ENCODE data around the gene PDE9A. TPM values are rescaled to one million over a fixed set of nuclear protein-coding genes. Genes with fewer than 3 reads are reported as not detected.
A peak's percentile ranks its signal among the peaks of the same experiment; 100 is the strongest.

PDE9A gene
- total RNA-seq, 1 donor from 2014 or later: 1.6 TPM

DNA sequence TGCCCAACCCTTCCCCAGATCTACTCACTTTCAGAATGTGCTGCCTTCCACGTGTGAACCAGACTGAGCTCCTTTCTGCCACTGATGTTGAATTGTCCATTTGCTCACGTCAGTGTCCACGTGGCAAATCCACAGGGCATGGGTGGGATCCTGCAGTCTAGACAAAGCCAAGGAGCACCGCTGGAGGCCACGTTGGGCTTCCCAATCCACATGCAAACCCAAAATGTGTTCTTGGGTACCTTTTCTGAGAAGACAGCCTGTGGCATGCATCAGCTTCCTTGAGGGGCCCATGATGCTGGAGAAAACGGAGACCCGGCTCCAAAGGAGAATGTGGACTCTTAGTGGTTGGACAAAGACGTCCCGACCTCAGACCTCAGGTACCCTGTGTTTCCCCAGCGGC, 87.6 kb downstream of the PDE9A start:
- Histone ChIP-seq H3K9me3 (ENCODE audit: control insufficient read depth in 3 of 3, low read length in 3 of 3) (no peaks in the 10 kb centered on the region), H3K27ac (ENCODE audit: low read depth, low read length) (no peak overlapping the region), H3K36me3 (ENCODE audit: control insufficient read depth in 3 of 3, insufficient read depth in 3 of 3, low read length in 3 of 3) (no peaks in the 10 kb centered on the region), H3K4me1 (ENCODE audit: control insufficient read depth in 3 of 3, insufficient read depth in 3 of 3, low read length in 3 of 3) (peaks cover 16 to 26% (median 19%) of the 10 kb centered on the region in 3 donors), H3K27me3 (ENCODE audit: control insufficient read depth in 3 of 3, insufficient read depth in 3 of 3, low read length in 3 of 3) (peaks cover 4 to 19% (median 14%) of the 10 kb centered on the region in 3 donors), H3K4me3 (ENCODE audit: low read length in 3 of 3) (peak overlapping the region in 1 of 3 donors; percentile 3), H3K9ac (ENCODE audit: low read depth in 1 of 3, low read length in 3 of 3) (no peak overlapping the region)

DNA sequence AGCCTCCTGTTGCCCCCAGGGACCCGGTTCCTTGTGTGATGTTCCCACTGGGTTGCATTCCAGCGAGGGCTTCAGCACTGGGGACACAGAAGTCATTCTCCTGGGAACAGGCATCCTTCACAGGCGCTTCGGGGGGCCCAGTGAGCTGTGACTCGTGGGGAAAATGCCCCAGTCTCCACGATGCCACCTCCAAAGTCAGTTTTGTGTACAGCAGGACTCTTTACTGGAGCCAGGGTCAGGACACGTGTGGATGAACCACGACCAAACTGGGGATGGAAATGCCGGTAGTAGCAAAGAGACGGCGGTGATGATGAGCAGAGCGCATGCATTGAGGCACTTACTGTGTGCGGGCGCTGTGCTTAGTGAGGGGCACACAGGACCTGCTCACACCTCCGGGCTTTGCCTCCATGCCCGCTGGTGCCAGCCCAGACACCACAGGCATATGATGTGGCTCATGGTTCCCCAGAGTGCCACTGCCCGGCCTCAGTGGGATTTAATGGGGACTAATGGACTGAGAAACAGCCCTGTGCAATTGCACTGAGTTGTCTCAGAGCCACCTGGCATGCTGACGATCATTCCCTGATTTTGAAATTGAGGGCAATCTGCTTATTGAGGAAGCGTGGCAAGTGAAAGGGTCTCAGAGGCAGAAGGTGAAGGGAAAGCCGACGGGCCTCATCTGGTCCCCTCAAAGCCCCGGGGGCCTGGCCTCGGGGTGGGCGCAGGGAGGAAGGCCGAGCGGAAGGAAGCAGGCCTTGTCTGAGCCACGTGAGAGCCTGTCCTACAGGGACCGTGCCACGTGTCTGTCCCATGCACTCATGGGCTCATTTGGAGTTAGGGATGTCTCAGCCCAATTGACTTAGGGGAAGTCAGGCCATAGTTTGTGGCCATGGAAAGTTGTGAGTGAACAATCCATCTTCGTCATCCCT, 91.4 kb downstream of the PDE9A start:
- no peak overlapping the region for H3K4me3 ChIP-seq (ENCODE audit: low read length in 3 of 3)

DNA sequence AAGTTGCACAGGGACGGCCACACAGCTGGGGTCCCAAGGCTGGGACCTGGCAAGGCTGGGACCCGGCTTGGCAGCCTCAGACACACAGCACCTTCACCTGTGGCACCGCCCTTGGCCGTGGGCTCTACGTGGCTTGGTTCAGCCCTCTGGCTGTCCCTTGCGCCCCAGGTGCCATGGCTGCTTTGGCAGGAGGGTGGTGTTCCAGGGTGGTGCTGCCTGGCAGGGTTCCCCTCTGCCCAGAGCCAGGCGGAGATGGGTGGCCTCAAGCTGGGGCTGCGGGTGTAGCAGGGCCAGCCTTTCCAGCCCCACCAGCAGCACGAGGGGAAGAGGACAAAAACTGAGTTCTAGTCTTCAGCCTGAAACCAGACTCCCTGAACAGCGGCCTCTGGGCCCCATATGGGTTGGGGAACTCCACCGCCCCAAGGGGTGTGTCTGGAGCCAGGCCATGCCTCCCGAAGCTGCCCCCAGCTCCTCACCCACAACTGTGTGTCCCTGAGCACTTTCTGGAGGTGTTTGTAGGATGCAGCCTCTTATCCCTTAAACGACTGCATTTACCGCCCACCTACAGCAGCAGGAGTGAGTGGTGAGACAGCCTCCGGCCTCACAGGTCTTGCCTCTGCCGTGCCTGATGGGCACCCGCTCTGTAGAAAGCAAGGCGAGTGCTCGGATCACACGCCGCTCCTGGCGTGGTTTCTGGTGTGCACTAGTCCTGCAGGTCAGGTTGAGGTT, 92.3 kb downstream of the PDE9A start:
- no peaks in the 10 kb centered on the region for H3K9me3 ChIP-seq (ENCODE audit: control insufficient read depth in 3 of 3, low read length in 3 of 3)
- peaks cover 4 to 28% (median 18%) of the 10 kb centered on the region in 3 donors for H3K27me3 ChIP-seq (ENCODE audit: control insufficient read depth in 3 of 3, insufficient read depth in 3 of 3, low read length in 3 of 3)
- H3K4me3 ChIP-seq (ENCODE audit: low read length in 3 of 3): no peak overlapping the region
- H3K27ac ChIP-seq (ENCODE audit: low read depth, low read length): no peak overlapping the region
- peaks cover 10 to 12% (median 10%) of the 10 kb centered on the region in 3 donors for H3K4me1 ChIP-seq (ENCODE audit: control insufficient read depth in 3 of 3, insufficient read depth in 3 of 3, low read length in 3 of 3)
- no peak overlapping the region for H3K9ac ChIP-seq (ENCODE audit: low read depth in 1 of 3, low read length in 3 of 3)
- H3K36me3 ChIP-seq (ENCODE audit: control insufficient read depth in 3 of 3, insufficient read depth in 3 of 3, low read length in 3 of 3): no peaks in the 10 kb centered on the region

More for the DNA sequence above, 91.4 kb downstream of the PDE9A start:
- Histone ChIP-seq H3K4me1 (ENCODE audit: control insufficient read depth in 3 of 3, insufficient read depth in 3 of 3, low read length in 3 of 3) (peaks cover 10 to 12% (median 10%) of the 10 kb centered on the region in 3 donors), H3K27ac (ENCODE audit: low read depth, low read length) (no peak overlapping the region), H3K36me3 (ENCODE audit: control insufficient read depth in 3 of 3, insufficient read depth in 3 of 3, low read length in 3 of 3) (no peaks in the 10 kb centered on the region), H3K9ac (ENCODE audit: low read depth in 1 of 3, low read length in 3 of 3) (no peak overlapping the region), H3K27me3 (ENCODE audit: control insufficient read depth in 3 of 3, insufficient read depth in 3 of 3, low read length in 3 of 3) (peaks cover 4 to 28% (median 18%) of the 10 kb centered on the region in 3 donors), H3K9me3 (ENCODE audit: control insufficient read depth in 3 of 3, low read length in 3 of 3) (no peaks in the 10 kb centered on the region)

DNA sequence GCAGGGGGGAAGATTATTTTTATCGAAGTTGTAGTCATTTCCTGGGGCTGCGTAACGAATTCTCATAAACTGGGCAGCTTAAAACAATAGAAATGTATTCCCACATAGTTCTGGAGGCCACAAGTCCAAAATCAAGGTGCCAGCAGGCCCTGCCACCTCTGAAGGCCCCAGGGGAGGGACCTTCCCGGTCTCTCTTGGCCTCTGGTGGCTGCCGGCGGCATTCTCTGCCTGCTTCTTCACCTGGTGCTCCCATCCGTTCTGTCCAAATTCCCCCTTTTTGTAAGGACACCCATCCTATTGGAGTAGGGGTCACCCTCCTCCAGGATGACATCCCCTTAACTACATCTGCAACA, 92.8 kb downstream of the PDE9A start:
- Histone ChIP-seq H3K4me3 (ENCODE audit: low read length in 3 of 3) (no peak overlapping the region), H3K36me3 (ENCODE audit: control insufficient read depth in 3 of 3, insufficient read depth in 3 of 3, low read length in 3 of 3) (no peaks in the 10 kb centered on the region), H3K9me3 (ENCODE audit: control insufficient read depth in 3 of 3, low read length in 3 of 3) (no peaks in the 10 kb centered on the region), H3K9ac (ENCODE audit: low read depth in 1 of 3, low read length in 3 of 3) (no peak overlapping the region), H3K27me3 (ENCODE audit: control insufficient read depth in 3 of 3, insufficient read depth in 3 of 3, low read length in 3 of 3) (peaks cover 4 to 23% (median 13%) of the 10 kb centered on the region in 3 donors), H3K27ac (ENCODE audit: low read depth, low read length) (peak overlapping the region; percentile 12), H3K4me1 (ENCODE audit: control insufficient read depth in 3 of 3, insufficient read depth in 3 of 3, low read length in 3 of 3) (peaks cover 6 to 8% (median 6%) of the 10 kb centered on the region in 3 donors)

DNA sequence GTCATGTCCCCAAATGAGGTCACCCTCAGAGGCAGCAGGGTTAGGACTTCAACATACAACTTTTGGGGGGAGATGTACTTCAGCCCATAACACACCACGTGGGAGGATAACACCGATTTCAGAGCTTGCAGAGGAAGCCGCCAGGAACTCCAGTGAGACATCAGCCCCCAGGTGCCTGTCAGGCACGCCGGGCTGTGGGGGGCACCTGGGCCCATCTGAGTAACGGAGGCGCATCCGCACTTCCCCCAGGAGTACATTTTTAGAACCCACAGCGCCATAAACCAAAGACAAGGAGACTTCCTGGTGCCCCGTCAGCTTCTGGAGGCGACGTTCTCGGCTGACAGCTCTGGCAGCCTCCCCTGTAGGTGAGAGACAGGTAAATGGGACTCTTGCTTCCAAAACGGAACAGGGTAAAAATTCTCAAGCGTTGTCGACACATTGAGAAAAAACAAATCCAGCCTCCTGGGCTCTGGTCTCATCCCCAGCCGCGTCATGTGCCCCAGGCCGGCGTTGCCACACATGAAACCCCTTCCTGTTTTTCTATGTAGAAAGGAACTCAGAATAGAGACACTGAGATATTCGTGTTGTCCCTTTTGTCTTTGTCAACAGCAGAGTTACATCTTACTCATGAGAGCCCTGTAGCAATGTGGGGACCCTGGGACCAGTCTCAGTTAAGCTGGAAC, 93.3 kb downstream of the PDE9A start:
- H3K4me3 ChIP-seq (ENCODE audit: low read length in 3 of 3): no peak overlapping the region
- peak overlapping the region; percentile 12 for H3K27ac ChIP-seq (ENCODE audit: low read depth, low read length)
- H3K4me1 ChIP-seq (ENCODE audit: control insufficient read depth in 3 of 3, insufficient read depth in 3 of 3, low read length in 3 of 3): peaks cover 3 to 6% (median 4%) of the 10 kb centered on the region in 3 donors
- H3K9ac ChIP-seq (ENCODE audit: low read depth in 1 of 3, low read length in 3 of 3): no peak overlapping the region
- no peaks in the 10 kb centered on the region for H3K9me3 ChIP-seq (ENCODE audit: control insufficient read depth in 3 of 3, low read length in 3 of 3)
- peaks cover 4 to 20% (median 11%) of the 10 kb centered on the region in 3 donors for H3K27me3 ChIP-seq (ENCODE audit: control insufficient read depth in 3 of 3, insufficient read depth in 3 of 3, low read length in 3 of 3)
- no peaks in the 10 kb centered on the region for H3K36me3 ChIP-seq (ENCODE audit: control insufficient read depth in 3 of 3, insufficient read depth in 3 of 3, low read length in 3 of 3)

DNA sequence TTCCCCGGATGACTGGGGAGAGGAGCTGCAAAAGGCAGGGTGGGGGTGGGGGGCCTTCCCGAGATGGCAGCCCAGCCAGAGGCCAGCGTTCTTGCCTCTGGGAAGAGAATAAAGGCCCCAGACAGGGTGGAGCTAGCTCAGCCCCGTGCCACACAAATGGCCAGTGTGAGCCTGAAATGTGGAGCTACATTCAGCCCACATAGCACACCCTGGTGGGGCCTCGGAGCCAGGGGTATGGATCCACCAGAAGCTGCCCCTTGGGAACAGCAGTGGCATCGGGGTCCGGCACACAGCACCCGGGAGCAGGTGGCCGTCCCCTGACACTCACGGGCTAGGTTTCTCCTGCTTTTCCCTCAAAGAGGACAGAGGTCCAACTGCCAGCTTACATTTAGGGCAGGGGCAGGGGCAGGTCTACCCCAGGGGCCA, 93.9 kb downstream of the PDE9A start:
- H3K9ac ChIP-seq (ENCODE audit: low read depth in 1 of 3, low read length in 3 of 3): no peak overlapping the region
- H3K27ac ChIP-seq (ENCODE audit: low read depth, low read length): no peak overlapping the region
- H3K9me3 ChIP-seq (ENCODE audit: control insufficient read depth in 3 of 3, low read length in 3 of 3): no peaks in the 10 kb centered on the region

DNA sequence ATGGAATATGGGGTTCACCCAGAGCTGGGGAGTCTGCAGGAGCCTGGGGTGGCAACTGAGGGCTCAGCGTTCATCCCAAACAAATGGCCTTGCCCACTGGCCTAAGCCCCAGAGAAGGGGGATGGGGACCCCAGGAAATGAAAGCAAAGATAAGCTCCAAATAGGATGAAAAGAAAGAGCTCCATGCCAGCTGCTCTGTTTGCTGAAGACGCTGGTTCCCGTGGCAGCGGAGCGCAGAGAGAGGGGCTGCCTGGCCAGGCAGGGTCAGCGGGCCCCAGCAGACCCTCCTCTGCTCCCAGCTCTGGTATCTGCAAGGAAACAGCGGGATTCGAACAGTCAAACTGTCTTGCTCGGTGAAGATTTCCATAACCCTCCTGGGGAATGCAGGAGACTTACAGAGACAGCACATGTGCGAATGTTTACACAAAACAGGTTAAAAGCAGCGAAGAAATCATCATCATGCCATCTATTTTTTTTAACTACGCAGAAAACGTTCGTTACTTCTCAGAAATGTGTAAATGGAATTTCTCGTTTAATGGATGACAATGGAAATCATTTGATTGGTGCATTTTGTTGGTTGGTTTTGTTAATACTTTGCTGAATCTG, 94.4 kb downstream of the PDE9A start:
- Histone ChIP-seq H3K27ac (ENCODE audit: low read depth, low read length) (no peak overlapping the region), H3K36me3 (ENCODE audit: control insufficient read depth in 3 of 3, insufficient read depth in 3 of 3, low read length in 3 of 3) (no peaks in the 10 kb centered on the region), H3K4me1 (ENCODE audit: control insufficient read depth in 3 of 3, insufficient read depth in 3 of 3, low read length in 3 of 3) (peaks cover 2 to 4% (median 3%) of the 10 kb centered on the region in 3 donors), H3K9ac (ENCODE audit: low read depth in 1 of 3, low read length in 3 of 3) (no peak overlapping the region), H3K9me3 (ENCODE audit: control insufficient read depth in 3 of 3, low read length in 3 of 3) (no peaks in the 10 kb centered on the region), H3K27me3 (ENCODE audit: control insufficient read depth in 3 of 3, insufficient read depth in 3 of 3, low read length in 3 of 3) (peaks cover 4 to 18% (median 11%) of the 10 kb centered on the region in 3 donors), H3K4me3 (ENCODE audit: low read length in 3 of 3) (no peak overlapping the region)

More for the DNA sequence above, 93.9 kb downstream of the PDE9A start:
- no peaks in the 10 kb centered on the region for H3K36me3 ChIP-seq (ENCODE audit: control insufficient read depth in 3 of 3, insufficient read depth in 3 of 3, low read length in 3 of 3)
- peaks cover 2 to 4% (median 3%) of the 10 kb centered on the region in 3 donors for H3K4me1 ChIP-seq (ENCODE audit: control insufficient read depth in 3 of 3, insufficient read depth in 3 of 3, low read length in 3 of 3)
- no peak overlapping the region for H3K4me3 ChIP-seq (ENCODE audit: low read length in 3 of 3)
- H3K27me3 ChIP-seq (ENCODE audit: control insufficient read depth in 3 of 3, insufficient read depth in 3 of 3, low read length in 3 of 3): peaks cover 4 to 20% (median 11%) of the 10 kb centered on the region in 3 donors

DNA sequence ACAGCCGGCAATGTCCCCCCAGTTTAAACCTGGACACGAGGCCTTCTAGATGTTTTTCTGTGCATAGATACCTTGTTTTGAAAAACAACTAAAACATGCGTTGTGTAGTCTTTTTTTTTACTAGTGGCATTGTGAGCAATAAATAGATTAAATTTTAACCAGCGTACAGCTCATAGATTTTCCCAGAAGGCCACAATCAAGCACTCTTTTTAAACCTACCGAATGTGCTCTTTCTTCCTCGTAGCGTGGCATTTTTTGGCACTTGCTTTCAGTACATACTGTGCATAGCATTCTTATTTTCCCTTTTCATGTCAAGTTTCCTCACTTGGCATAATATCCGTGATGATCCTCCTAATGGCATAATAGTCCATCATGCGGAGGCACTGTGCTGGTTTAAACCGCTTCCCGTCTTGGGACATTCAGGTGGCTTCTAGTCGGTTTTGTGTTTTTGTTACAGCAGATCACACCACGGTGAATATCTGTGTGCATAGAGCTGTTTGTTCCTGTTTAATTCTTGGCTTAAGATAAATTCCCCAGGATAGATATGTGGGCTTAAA, 95.3 kb downstream of the PDE9A start:
- Histone ChIP-seq H3K9ac (ENCODE audit: low read depth in 1 of 3, low read length in 3 of 3) (no peak overlapping the region), H3K4me1 (ENCODE audit: control insufficient read depth in 3 of 3, insufficient read depth in 3 of 3, low read length in 3 of 3) (peaks cover 2 to 4% (median 3%) of the 10 kb centered on the region in 3 donors), H3K9me3 (ENCODE audit: control insufficient read depth in 3 of 3, low read length in 3 of 3) (no peaks in the 10 kb centered on the region), H3K27me3 (ENCODE audit: control insufficient read depth in 3 of 3, insufficient read depth in 3 of 3, low read length in 3 of 3) (peaks cover 0 to 14% (median 14%) of the 10 kb centered on the region in 3 donors), H3K36me3 (ENCODE audit: control insufficient read depth in 3 of 3, insufficient read depth in 3 of 3, low read length in 3 of 3) (no peaks in the 10 kb centered on the region), H3K4me3 (ENCODE audit: low read length in 3 of 3) (no peak overlapping the region), H3K27ac (ENCODE audit: low read depth, low read length) (no peak overlapping the region)
